Inferior parietal cortex (tissue), 1 donor: ENCODE data around the gene KIF18B.

ENCODE experiments used
- DNase-seq: peaks from one replicate; pipeline ENCODE4 v3.0.0-alpha.2; 2016; ENCODE audit errors: extremely low spot score

The KIF18B gene

DNA sequence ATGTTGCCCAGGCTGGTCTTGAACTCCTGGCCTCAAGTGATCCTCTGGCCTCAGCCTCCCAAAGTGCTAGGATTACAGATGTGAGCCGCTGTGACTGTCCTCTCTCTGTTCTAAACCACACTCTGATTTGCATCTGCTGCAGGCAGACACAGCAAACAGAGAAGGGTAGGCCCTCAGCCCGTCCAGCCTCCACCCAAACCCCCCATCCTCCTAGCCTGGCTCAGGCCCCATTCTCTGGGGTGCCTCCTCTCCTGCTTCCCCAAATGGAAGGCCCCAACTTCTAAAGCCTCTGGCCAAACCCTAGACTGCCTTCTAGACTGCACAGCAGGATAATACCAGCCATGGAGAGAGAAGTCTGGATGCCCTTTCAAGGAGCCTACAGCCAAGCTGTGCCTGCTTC lies 28.2 kb downstream of the KIF18B start:
- no peak for DNase-seq

DNA sequence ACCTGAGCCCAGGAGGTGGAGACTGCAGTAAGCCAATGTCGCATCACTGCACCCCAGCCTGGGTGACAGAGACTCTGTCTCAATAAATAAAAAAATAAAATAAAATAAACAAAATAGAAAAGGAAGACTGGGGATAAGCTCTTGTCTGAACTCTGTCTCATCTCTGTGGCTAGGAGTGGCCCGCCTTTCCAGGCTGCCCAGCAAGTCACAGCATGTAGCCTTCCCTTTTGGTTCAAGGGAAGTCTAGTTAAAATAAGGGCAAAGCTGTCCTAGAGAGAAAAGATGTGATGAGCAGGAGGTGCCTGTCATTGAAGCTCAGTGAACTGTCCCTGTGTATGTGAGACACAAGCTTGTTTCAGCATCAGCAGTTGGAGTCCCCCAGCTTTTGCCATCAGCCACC lies 29.6 kb downstream of the KIF18B start:
- DNase-seq: no peak

DNA sequence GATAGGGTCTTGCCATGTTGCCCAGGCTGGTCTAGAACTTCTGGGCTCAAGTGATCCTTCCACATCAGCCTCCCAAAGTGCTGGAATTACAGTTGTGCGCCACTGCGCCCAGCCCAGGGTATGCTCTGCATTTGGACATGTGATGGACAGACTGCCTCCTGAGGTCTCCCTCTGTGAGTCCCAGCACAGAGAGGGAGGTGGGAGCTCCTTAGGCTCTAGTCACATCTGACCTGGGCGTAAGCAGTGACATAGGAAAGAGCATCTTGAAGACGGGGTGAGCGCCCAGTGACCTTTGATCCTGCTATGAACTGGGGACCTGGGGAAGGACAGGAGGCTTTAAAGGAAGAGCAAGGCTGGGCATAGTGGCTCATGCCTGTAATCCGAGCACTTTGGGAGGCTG lies 30.1 kb downstream of the KIF18B start:
- no peak for DNase-seq

DNA sequence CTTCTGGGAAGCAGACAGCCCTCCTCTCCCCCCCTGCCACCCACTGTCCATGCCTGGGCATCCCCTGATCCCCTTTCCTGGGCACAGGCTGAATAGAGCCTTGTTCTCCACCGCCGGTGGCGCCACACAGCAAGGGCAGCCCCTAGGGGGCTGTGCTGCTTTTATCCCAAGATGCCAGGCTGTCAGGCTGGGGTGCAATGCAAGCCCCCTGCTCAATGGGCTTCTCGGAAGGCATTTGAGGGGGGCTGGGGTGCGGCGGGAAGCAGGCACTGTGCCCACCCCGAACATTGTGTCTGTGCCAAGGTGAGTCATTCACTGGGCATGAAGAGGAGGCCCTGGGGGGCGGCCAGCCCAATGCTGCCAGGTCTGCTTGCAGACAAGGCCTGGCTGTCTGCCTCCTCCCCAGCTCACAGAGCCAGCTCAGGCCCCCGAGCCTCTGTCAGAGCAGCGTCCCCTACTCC lies 30.8 kb downstream of the KIF18B start:
- peak; percentile 29 for DNase-seq

DNA sequence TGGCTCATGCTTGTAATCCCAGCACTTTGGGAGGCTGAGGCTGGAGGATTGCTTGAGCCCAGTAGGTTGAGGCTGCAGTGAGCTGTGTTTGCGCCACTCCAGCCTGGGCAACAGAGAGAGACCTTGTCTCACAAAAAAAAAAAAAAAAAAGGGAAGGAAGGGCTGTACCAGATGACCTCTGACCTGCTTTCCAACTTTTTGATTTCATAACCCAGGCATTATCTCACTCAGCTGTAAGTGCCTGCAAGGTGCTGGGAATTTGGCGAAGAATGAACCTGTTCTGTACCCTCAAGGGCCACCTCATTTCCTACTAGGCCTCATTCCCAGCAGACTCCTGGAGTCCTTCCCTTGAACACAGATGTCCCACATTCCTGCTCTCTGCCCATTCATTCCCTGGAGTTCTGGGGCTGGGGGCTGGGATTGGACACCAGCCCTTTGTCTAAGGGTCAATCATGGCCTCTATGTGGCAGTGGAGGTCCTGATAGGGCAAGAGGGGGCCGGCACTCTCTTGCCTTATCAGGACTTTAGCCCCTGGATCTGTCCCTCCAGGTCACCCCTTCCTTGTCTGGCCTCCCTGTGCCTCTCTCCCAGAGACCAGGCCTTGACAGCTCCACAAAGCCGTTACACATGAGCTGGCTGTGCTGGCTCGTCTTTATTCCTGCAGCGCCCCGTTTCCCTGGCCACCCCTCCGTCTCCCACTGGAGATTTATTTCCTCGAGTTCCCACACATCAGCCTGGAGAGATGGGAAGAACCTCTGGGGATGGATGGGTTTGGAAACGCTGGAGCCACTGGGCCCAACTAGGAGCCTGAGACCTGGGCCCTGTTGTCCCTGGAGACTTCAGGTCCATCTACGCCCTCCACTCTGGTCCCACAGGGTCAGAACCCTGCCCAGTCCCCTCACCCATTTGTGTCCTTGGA lies 31.5 kb downstream of the KIF18B start:
- no peak for DNase-seq

DNA sequence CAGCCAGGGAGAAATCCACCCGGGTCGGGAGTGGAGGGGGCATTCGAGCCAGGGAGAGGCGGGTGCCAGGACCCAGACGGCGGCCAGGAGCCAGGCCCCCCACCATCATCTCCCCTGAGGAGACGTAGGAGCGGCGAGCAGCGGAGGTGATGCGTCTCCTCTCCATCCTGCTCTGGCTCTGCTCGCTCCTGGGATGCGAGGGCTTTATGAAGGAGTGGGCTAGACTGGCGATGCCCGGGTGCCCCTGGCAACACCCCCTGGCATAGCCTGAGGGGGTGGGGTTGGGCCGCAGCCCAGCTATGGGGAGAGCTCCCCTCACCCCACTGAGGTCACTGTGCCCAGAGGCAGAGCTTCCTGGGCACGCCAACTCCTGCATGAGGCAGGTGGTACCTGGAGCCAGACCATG lies 32.2 kb downstream of the KIF18B start, which contains the start of gene GFAP:
TSS of gene GFAP (minus strand) at position 180 of the 406 bp plus-strand sequence. CDS start at position 166, 14 bp downstream.
- DNase-seq: no peak

GRCh38 chr17:44914698-44915271 lies 32.8 kb downstream of the KIF18B start:
- no peak for DNase-seq

DNA sequence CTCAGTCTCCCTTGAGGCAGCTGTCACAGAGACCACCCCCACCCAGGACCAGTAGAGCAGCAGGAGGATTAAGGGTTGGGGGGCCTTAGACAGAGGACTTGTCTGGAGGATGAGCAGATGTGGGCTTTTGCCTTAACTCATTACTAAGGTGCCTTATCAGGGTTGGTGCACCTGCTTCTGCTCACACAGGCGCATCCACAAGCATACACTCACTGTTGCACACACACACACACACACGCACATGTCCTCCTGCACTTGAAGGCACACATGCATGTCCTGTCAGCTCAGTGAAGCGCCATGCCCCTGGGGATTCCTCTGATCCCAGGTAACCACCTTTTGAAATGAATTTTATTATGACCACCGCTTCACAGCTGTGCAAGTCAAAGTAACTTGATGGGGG lies 33.4 kb downstream of the KIF18B start:
- no peak for DNase-seq

DNA sequence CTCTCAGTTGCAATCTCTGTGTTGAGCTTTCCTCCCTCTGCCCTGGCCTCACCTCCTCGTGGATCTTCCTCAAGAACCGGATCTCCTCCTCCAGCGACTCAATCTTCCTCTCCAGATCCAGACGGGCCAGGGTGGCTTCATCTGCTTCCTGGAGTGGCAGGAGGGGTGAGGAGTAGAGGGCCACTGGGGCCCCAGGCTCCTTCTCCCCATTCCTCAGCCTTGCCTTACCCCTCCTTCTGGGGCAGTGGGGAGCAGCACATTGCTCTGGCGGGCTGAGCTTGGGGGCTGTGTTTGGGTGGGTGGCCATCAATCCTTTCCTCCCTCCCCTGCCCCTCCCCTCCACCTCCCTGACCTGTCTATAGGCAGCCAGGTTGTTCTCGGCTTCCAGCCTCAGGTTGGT lies 33.9 kb downstream of the KIF18B start:
- no peak for DNase-seq

GRCh38 chr17:44912763-44913544 lies 34.6 kb downstream of the KIF18B start:
- no peak for DNase-seq

- DNase-seq: no peak
These were observed 36.2 kb downstream of the KIF18B start for GRCh38 chr17:44911133-44912001.

- DNase-seq: no peak
These were observed 37.1 kb downstream of the KIF18B start for GRCh38 chr17:44910231-44911106.

- no peak for DNase-seq
These were observed 37.9 kb downstream of the KIF18B start for GRCh38 chr17:44909681-44910144.

DNA sequence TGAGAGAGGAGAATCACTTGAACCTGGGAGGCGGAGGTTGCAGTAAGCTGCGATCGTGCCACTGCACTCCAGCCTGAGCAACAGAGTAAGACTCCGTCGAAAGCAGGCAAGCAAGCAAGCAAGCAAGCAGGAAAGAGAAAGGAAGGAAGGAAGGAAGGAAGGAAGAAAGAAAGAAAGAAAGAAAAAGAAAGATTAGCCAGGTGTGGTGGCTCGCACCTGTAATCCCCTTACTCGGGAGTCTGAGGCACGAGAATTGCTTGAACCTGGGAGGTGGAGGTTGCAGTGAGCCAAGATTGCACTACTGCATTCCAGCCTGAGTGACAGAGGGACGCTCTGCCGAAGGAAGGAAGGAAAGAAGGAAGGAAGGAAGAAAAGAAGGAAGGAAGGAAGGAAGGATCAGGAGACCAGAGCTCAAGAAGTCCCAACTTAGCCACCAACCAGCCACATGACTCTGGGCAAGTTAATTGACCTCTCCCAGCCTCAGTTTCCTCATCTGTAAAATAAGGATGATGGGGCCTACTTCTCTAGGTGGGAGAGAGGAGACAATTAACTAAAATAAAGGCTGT lies 38.7 kb downstream of the KIF18B start:
- DNase-seq: no peak

- DNase-seq: no peak
These were observed 39.7 kb downstream of the KIF18B start for GRCh38 chr17:44907729-44908470.

DNA sequence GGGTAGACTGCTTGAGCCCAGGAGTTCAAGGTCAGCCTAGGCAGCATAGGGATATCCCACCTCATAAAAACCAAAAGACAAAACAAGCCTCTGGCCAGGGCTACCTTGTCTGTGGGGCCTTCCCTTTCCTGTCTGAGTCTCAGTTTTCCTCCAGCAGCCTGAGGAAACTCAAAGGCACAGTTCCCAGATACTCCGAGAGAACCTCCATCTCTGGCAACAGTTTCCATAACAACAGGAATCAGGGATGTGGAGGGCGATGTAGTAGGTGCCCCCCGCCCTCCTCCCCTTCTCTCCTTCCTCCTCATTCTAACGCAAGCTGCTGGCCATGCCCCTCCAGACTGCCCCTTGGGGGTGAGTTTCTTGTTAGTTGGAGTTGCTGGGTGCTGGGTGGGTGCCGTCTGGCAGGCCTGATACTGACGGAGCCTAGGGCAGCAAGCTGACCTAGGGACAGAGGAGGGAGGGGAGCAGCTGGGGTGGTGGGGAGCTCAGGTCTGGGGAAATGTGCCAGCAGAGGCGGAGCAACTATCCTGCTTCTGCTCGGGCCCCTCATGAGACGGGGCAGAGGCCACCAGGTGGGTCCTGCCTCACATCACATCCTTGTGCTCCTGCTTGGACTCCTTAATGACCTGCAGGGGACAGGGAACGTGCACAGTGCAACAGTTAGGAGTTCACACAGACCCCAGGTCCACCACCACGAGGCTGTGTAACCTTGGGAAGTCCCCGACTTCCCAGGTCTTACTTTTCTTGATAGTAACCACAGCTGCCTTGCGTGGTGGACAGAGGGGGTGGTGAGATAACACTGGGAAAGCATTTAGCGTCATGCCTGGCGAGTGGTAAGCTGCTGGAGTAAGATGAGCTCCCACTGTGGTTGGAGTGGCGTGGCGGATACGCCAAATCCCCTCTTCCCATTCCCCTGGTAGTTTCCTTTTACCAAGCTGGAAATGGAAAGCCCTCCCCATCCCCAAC lies 40.5 kb downstream of the KIF18B start:
- DNase-seq: no peak

- DNase-seq: no peak
These were observed 41.4 kb downstream of the KIF18B start for GRCh38 chr17:44906010-44906646.
